Measurements from ENCODE around the gene DGKB. TPM values are rescaled to one million over a fixed set of nuclear protein-coding genes. Genes with fewer than 3 reads are reported as not detected.

DGKB gene
- total RNA-seq, 4 donors from 2014 or later = 4.4 to 33.1 (median 9.3) TPM

GRCh38 chr7:14389595-14389994, 513.0 kb downstream of the DGKB start:
- no peak for DNase-seq
- Histone ChIP-seq H3K27me3 (no peaks in the 10 kb centered on the region), H3K9me3 (no peaks in the 10 kb centered on the region), H3K4me1 (no peaks in the 10 kb centered on the region), H3K4me3 (no peak overlapping the region), H3K36me3 (no peaks in the 10 kb centered on the region), H3K27ac (no peak overlapping the region)
- intact Hi-C loops (cut with DNase I; ENCODE audit: low total_unique reads) = no loop called here
- TF ChIP-seq POLR2A (IDR thresholded peaks at IDR 0.05) (no peak), CTCF (IDR thresholded peaks at IDR 0.05) (no peak)

GRCh38 chr7:14389181-14389591, 513.4 kb downstream of the DGKB start:
- Histone ChIP-seq H3K27me3 (no peaks in the 10 kb centered on the region), H3K4me3 (no peak overlapping the region), H3K4me1 (no peaks in the 10 kb centered on the region), H3K27ac (no peak overlapping the region), H3K36me3 (no peaks in the 10 kb centered on the region), H3K9me3 (no peaks in the 10 kb centered on the region)
- TF ChIP-seq CTCF (IDR thresholded peaks at IDR 0.05) = no peak
- no peak for TF ChIP-seq POLR2A (IDR thresholded peaks at IDR 0.05)
- intact Hi-C loops (cut with DNase I; ENCODE audit: low total_unique reads) = no loop called here
- no peak for DNase-seq

- intact Hi-C loops (cut with DNase I; ENCODE audit: low total_unique reads) = no loop called here
- TF ChIP-seq CTCF (IDR thresholded peaks at IDR 0.05) = no peak
- TF ChIP-seq POLR2A (IDR thresholded peaks at IDR 0.05) = no peak
- Histone ChIP-seq H3K4me1 (no peaks in the 10 kb centered on the region), H3K36me3 (no peaks in the 10 kb centered on the region), H3K27me3 (no peaks in the 10 kb centered on the region), H3K27ac (no peak overlapping the region), H3K9me3 (no peaks in the 10 kb centered on the region), H3K4me3 (no peak overlapping the region)
- no peak for DNase-seq
Measured at GRCh38 chr7:14385074-14385473, 517.5 kb downstream of the DGKB start.

- Histone ChIP-seq H3K4me3 (no peak overlapping the region), H3K36me3 (no peaks in the 10 kb centered on the region), H3K9me3 (no peaks in the 10 kb centered on the region), H3K27ac (no peak overlapping the region), H3K4me1 (no peaks in the 10 kb centered on the region), H3K27me3 (no peaks in the 10 kb centered on the region)
- intact Hi-C loops (cut with DNase I; ENCODE audit: low total_unique reads) = no loop called here
- DNase-seq = no peak
- no peak for TF ChIP-seq CTCF (IDR thresholded peaks at IDR 0.05)
- TF ChIP-seq POLR2A (IDR thresholded peaks at IDR 0.05) = no peak
Measured at GRCh38 chr7:14381936-14382335, 520.6 kb downstream of the DGKB start.

- no peak overlapping the region for H3K27ac ChIP-seq
- no peak overlapping the region for H3K4me3 ChIP-seq
- no peak for TF ChIP-seq CTCF (IDR thresholded peaks at IDR 0.05)
- no peak for TF ChIP-seq POLR2A (IDR thresholded peaks at IDR 0.05)
- no peak for DNase-seq
- no peaks in the 10 kb centered on the region for H3K4me1 ChIP-seq
- no peaks in the 10 kb centered on the region for H3K9me3 ChIP-seq
- intact Hi-C loops (cut with DNase I; ENCODE audit: low total_unique reads) = no loop called here
- H3K27me3 ChIP-seq = no peaks in the 10 kb centered on the region
- no peaks in the 10 kb centered on the region for H3K36me3 ChIP-seq
Measured at GRCh38 chr7:14381306-14381705, 521.2 kb downstream of the DGKB start.
